ENCODE results near the gene EPS8L3. TPM values are rescaled to one million over a fixed set of nuclear protein-coding genes. Genes with fewer than 3 reads are reported as not detected.
A peak's percentile ranks its signal among the peaks of the same experiment; 100 is the strongest.

The EPS8L3 gene
- total RNA-seq, 1 donor from 2014 or later = not detected

GRCh38 chr1:109722908-109723691 is 40.6 kb downstream of the EPS8L3 start:
- no peak overlapping the region for H2AFZ ChIP-seq (replicated peaks)
- peaks cover 17% of the 10 kb centered on the region for H3K4me1 Mint-ChIP-seq
- no peak overlapping the region for H3K9ac ChIP-seq
- H3K36me3 Mint-ChIP-seq = no peaks in the 10 kb centered on the region
- no peak for DNase-seq (ENCODE audit: low spot score)
- H3F3A ChIP-seq (ENCODE audit: low read depth) = no peaks in the 10 kb centered on the region
- peaks cover 7% of the 10 kb centered on the region for H3K27me3 Mint-ChIP-seq (ENCODE audit: insufficient read depth, low read depth)
- H3K9me3 Mint-ChIP-seq = no peaks in the 10 kb centered on the region
- no peak overlapping the region for H3K4me3 ChIP-seq
- H3K4me2 ChIP-seq = no peak overlapping the region
- H3K4me1 ChIP-seq = no peaks in the 10 kb centered on the region
- no peaks in the 10 kb centered on the region for H4K20me1 ChIP-seq (ENCODE audit: low read depth)
- no peak overlapping the region for H3K27ac ChIP-seq
- H3K4me3 Mint-ChIP-seq = no peak overlapping the region
- H3K9me3 ChIP-seq (ENCODE audit: low read depth) = no peaks in the 10 kb centered on the region
- H3K27me3 ChIP-seq = no peaks in the 10 kb centered on the region
- no peaks in the 10 kb centered on the region for H3K79me2 ChIP-seq (ENCODE audit: low read depth)
- TF ChIP-seq CTCF (IDR thresholded peaks at IDR 0.05) (no peak), EZH2 (IDR thresholded peaks at IDR 0.05) (no peak), EZH2phosphoT487 (IDR thresholded peaks at IDR 0.05) (no peak)
- no peaks in the 10 kb centered on the region for H3K36me3 ChIP-seq
- no peak overlapping the region for H3K27ac Mint-ChIP-seq

GRCh38 chr1:109721971-109722370 is 41.8 kb downstream of the EPS8L3 start:
- Mint-ChIP-seq H3K27me3 (ENCODE audit: insufficient read depth, low read depth) (peaks cover 4% of the 10 kb centered on the region), H3K27ac (no peak overlapping the region), H3K4me1 (peaks cover 13% of the 10 kb centered on the region), H3K4me3 (no peak overlapping the region), H3K36me3 (no peaks in the 10 kb centered on the region), H3K9me3 (no peaks in the 10 kb centered on the region)
- Histone ChIP-seq H3K27me3 (no peaks in the 10 kb centered on the region), H3F3A (ENCODE audit: low read depth) (no peaks in the 10 kb centered on the region), H3K4me3 (no peak overlapping the region), H3K36me3 (no peaks in the 10 kb centered on the region), H2AFZ (replicated peaks) (no peak overlapping the region), H3K9ac (no peak overlapping the region), H3K79me2 (ENCODE audit: low read depth) (no peaks in the 10 kb centered on the region), H3K4me1 (no peaks in the 10 kb centered on the region), H3K27ac (no peak overlapping the region), H3K9me3 (ENCODE audit: low read depth) (no peaks in the 10 kb centered on the region), H4K20me1 (ENCODE audit: low read depth) (no peaks in the 10 kb centered on the region), H3K4me2 (no peak overlapping the region)
- DNase-seq (ENCODE audit: low spot score) = no peak
- no peak for TF ChIP-seq EZH2 (IDR thresholded peaks at IDR 0.05)
- no peak for TF ChIP-seq EZH2phosphoT487 (IDR thresholded peaks at IDR 0.05)
- TF ChIP-seq CTCF (IDR thresholded peaks at IDR 0.05) = no peak

GRCh38 chr1:109721042-109721441 is 42.7 kb downstream of the EPS8L3 start:
- Mint-ChIP-seq H3K36me3 (no peaks in the 10 kb centered on the region), H3K9me3 (no peaks in the 10 kb centered on the region), H3K4me3 (no peak overlapping the region), H3K27me3 (ENCODE audit: insufficient read depth, low read depth) (peaks cover 6% of the 10 kb centered on the region), H3K27ac (no peak overlapping the region), H3K4me1 (peaks cover 5% of the 10 kb centered on the region)
- H2AFZ ChIP-seq (replicated peaks) = peak overlapping the region; percentile 3
- no peaks in the 10 kb centered on the region for H3F3A ChIP-seq (ENCODE audit: low read depth)
- H3K4me3 ChIP-seq = no peak overlapping the region
- no peaks in the 10 kb centered on the region for H3K27me3 ChIP-seq
- no peak overlapping the region for H3K4me2 ChIP-seq
- no peak overlapping the region for H3K27ac ChIP-seq
- H3K9ac ChIP-seq = no peak overlapping the region
- H3K36me3 ChIP-seq = no peaks in the 10 kb centered on the region
- no peaks in the 10 kb centered on the region for H4K20me1 ChIP-seq (ENCODE audit: low read depth)
- DNase-seq (ENCODE audit: low spot score) = no peak
- H3K9me3 ChIP-seq (ENCODE audit: low read depth) = no peaks in the 10 kb centered on the region
- H3K4me1 ChIP-seq = no peaks in the 10 kb centered on the region
- no peak for TF ChIP-seq EZH2phosphoT487 (IDR thresholded peaks at IDR 0.05)
- no peak for TF ChIP-seq CTCF (IDR thresholded peaks at IDR 0.05)
- TF ChIP-seq EZH2 (IDR thresholded peaks at IDR 0.05) = no peak
- no peaks in the 10 kb centered on the region for H3K79me2 ChIP-seq (ENCODE audit: low read depth)
